Progenitor cell of endocrine pancreas (in vitro differentiated cells): Measurements from ENCODE around the gene PRRG2. TPM values are rescaled to one million over a fixed set of nuclear protein-coding genes. Genes with fewer than 3 reads are reported as not detected.

Experiments used
- DNase-seq: peaks from one replicate; pipeline ENCODE4 v3.0.0; 2021; ENCODE audit warnings: low spot score; ENCODE audit not compliant: unreplicated experiment
- H3K27ac Mint-ChIP-seq: 2 replicates; pipeline ENCODE4 v1.8.0; 2021; ENCODE audit warnings: mild to moderate bottlenecking, moderate library complexity, mixed read lengths
- H3K27me3 Mint-ChIP-seq: 2 replicates; pipeline ENCODE4 v1.8.0; 2021; ENCODE audit warnings: mixed read lengths
- H3K36me3 Mint-ChIP-seq: 2 replicates; pipeline ENCODE4 v1.8.0; 2022; ENCODE audit warnings: mixed read lengths; ENCODE audit not compliant: insufficient read depth
- H3K4me1 Mint-ChIP-seq: 2 replicates; pipeline ENCODE4 v1.8.0; 2021; ENCODE audit warnings: low read depth, mixed read lengths
- H3K4me3 Mint-ChIP-seq: 2 replicates; pipeline ENCODE4 v1.8.0; 2021; ENCODE audit warnings: low read depth, mild to moderate bottlenecking, moderate library complexity, mixed read lengths
- H3K9me3 Mint-ChIP-seq: 2 replicates; pipeline ENCODE4 v1.8.0; 2021; ENCODE audit warnings: low read depth, mixed read lengths
- total RNA-seq: library from RNA; stranded (reverse); gene quantifications from 2 replicates; pipeline ENCODE4 v1.2.1, GENCODE V29; 2021
- TF ChIP-seq, protein P1 (sequence below): fragments of 200-600 bp; sonication (generic); IDR thresholded peaks from one replicate; pipeline ENCODE4 v1.5.0; 2021; ENCODE audit warnings: antibody characterized with exemption, mild to moderate bottlenecking; ENCODE audit not compliant: unreplicated experiment

The PRRG2 gene
- total RNA-seq, 1 donor from 2014 or later, result 6.8 TPM

GRCh38 chr19:49554701-49555181, 26.4 kb upstream of the PRRG2 start:
- TF ChIP-seq, protein P1, sequence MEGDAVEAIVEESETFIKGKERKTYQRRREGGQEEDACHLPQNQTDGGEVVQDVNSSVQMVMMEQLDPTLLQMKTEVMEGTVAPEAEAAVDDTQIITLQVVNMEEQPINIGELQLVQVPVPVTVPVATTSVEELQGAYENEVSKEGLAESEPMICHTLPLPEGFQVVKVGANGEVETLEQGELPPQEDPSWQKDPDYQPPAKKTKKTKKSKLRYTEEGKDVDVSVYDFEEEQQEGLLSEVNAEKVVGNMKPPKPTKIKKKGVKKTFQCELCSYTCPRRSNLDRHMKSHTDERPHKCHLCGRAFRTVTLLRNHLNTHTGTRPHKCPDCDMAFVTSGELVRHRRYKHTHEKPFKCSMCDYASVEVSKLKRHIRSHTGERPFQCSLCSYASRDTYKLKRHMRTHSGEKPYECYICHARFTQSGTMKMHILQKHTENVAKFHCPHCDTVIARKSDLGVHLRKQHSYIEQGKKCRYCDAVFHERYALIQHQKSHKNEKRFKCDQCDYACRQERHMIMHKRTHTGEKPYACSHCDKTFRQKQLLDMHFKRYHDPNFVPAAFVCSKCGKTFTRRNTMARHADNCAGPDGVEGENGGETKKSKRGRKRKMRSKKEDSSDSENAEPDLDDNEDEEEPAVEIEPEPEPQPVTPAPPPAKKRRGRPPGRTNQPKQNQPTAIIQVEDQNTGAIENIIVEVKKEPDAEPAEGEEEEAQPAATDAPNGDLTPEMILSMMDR, result no peak
- H3K36me3 Mint-ChIP-seq, result peaks cover 30% of the 10 kb centered on the region
- peaks cover 24% of the 10 kb centered on the region for H3K4me1 Mint-ChIP-seq
- H3K4me3 Mint-ChIP-seq, result peak overlapping the region; percentile 53
- H3K27me3 Mint-ChIP-seq, result no peaks in the 10 kb centered on the region
- no peak for DNase-seq
- H3K27ac Mint-ChIP-seq, result peak overlapping the region; percentile 97
- no peaks in the 10 kb centered on the region for H3K9me3 Mint-ChIP-seq

DNA sequence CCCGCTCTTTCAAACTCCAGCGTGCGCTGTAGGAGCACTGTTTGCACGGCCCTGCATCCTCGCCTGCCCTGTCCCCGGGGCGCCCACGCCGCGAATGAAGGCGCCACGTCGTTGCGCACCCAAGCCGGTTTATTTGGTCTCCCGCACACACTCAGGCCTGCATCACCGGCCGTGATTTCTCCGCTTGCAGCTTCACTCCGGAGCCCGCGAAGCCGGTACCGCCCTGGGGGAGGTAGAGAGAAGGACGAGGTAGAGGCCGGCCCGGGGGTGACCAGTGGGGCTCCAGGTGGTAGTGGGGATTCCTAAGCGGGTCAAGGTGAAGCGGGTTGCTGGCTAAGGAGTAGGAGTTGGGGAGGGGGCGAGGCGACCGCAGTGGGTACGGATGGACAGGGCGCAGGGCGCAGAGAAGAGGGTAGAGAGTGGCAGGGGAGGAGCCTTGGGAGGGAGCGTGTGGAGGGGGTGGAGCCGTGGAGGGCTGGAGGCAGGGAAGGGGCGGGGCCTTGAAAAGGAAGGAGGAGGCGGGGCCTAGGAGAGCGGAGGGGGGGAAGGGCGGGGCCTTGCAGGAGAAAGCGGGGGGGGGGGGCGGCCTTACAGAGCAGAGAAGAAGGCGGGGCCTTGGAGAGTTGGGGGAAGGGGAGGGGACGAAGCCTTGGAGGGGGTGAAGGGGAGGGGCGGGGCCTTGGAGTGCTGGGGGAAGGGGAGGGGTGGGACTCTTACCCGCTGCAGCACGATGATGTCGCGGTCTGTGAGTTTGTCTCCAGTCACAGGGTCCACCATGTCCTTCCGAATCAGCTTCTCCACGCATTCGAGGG, 25.3 kb upstream of the PRRG2 start:
- H3K27ac Mint-ChIP-seq, result peak overlapping the region; percentile 97
- H3K4me1 Mint-ChIP-seq, result peaks cover 30% of the 10 kb centered on the region
- H3K36me3 Mint-ChIP-seq, result peaks cover 30% of the 10 kb centered on the region
- no peak for DNase-seq
- no peaks in the 10 kb centered on the region for H3K9me3 Mint-ChIP-seq
- H3K27me3 Mint-ChIP-seq, result no peaks in the 10 kb centered on the region
- TF ChIP-seq, protein P1, result no peak
- no peak overlapping the region for H3K4me3 Mint-ChIP-seq

GRCh38 chr19:49556412-49557398, 24.4 kb upstream of the PRRG2 start:
- Mint-ChIP-seq H3K9me3 (no peaks in the 10 kb centered on the region), H3K4me3 (no peak overlapping the region), H3K27ac (no peak overlapping the region), H3K4me1 (peaks cover 30% of the 10 kb centered on the region), H3K27me3 (no peaks in the 10 kb centered on the region), H3K36me3 (peaks cover 28% of the 10 kb centered on the region)
- no peak for DNase-seq
- TF ChIP-seq, protein P1, result no peak

GRCh38 chr19:49557641-49558325, 23.3 kb upstream of the PRRG2 start:
- no peak for DNase-seq
- Mint-ChIP-seq H3K27me3 (no peaks in the 10 kb centered on the region), H3K36me3 (peaks cover 26% of the 10 kb centered on the region), H3K4me3 (no peak overlapping the region), H3K27ac (peak overlapping the region; percentile 89), H3K4me1 (peaks cover 27% of the 10 kb centered on the region), H3K9me3 (no peaks in the 10 kb centered on the region)
- TF ChIP-seq, protein P1, result no peak
